ENCODE data around the gene PEMT. TPM values are rescaled to one million over a fixed set of nuclear protein-coding genes. Genes with fewer than 3 reads are reported as not detected.

Gene PEMT
- total RNA-seq, 4 donors from 2014 or later: 17.7 to 24.8 (median 20.6) TPM

DNA sequence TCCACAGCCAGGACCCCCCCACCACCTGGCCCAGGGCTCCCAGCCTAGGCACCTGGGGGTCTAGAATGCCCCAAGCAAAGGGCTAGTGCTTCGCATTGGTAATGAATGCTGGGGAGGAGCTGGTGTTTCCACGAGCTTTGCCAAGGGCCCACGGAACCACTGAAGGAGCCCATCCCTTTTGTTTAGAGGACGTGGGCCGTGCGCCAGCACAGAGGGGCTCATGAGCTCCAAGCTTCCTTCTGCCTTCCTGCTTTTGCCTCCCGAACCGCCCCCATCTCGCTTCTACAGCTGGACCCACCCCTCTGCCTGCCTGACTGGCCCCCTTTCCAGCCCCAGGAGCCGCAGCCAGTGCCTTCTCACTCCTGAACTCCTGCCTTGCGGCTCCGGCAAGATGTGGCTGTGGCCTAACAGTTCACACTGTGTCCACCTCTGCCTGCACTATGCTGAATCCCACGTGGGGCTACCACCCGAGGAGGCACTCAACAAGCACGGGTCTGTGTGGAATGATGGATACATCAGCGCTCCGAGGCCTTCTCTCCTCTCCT lies 63.5 kb downstream of the PEMT start:
- H3K36me3 ChIP-seq: no peaks in the 10 kb centered on the region
- no peak overlapping the region for H3K27ac ChIP-seq (replicated peaks in 1 of 4)
- intact Hi-C loops (cut with DNase I): no loop called here
- H3K4me1 ChIP-seq: peaks cover 0 to 11% (median 11%) of the 10 kb centered on the region in 4 donors
- DNase-seq (ENCODE audit: extremely low spot score): no peak
- no peak overlapping the region for H3K4me3 ChIP-seq
- no peaks in the 10 kb centered on the region for H3K9me3 ChIP-seq
- TF ChIP-seq EP300 (IDR thresholded peaks at IDR 0.05) (no peak), POLR2A (IDR thresholded peaks at IDR 0.05; ENCODE audit: low read depth) (no peak), POLR2AphosphoS5 (IDR thresholded peaks at IDR 0.05) (no peak)
- TF ChIP-seq, protein P1, sequence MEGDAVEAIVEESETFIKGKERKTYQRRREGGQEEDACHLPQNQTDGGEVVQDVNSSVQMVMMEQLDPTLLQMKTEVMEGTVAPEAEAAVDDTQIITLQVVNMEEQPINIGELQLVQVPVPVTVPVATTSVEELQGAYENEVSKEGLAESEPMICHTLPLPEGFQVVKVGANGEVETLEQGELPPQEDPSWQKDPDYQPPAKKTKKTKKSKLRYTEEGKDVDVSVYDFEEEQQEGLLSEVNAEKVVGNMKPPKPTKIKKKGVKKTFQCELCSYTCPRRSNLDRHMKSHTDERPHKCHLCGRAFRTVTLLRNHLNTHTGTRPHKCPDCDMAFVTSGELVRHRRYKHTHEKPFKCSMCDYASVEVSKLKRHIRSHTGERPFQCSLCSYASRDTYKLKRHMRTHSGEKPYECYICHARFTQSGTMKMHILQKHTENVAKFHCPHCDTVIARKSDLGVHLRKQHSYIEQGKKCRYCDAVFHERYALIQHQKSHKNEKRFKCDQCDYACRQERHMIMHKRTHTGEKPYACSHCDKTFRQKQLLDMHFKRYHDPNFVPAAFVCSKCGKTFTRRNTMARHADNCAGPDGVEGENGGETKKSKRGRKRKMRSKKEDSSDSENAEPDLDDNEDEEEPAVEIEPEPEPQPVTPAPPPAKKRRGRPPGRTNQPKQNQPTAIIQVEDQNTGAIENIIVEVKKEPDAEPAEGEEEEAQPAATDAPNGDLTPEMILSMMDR (IDR thresholded peaks at IDR 0.05): no peak
- 89% methylated on average over 13 of the region's 17 CpGs for WGBS
- no peaks in the 10 kb centered on the region for H3K27me3 ChIP-seq

DNA sequence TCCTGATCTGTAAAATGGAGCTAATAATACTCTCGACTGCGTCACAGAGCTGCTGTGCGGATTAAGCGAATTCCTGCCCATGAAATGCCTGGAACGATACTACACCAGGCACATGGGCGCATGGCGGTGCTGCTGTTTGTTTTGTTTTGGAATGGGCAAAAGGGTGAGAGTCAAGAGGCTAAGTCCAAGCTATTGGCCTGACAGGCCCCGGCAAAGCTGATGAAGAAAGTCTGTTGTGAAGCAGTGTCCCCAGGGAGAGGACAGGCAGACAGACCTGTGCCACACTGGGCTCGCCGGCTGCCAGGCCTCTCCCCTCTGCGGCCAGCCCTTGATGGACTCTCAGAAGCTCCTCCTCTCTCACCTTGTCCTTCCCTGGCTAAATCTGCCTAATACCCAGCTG lies 64.0 kb downstream of the PEMT start:
- intact Hi-C loops (cut with DNase I): no loop called here
- DNase-seq (ENCODE audit: extremely low spot score): no peak
- no peak for TF ChIP-seq POLR2A (IDR thresholded peaks at IDR 0.05; ENCODE audit: low read depth)
- TF ChIP-seq EP300 (IDR thresholded peaks at IDR 0.05): no peak
- TF ChIP-seq POLR2AphosphoS5 (IDR thresholded peaks at IDR 0.05): no peak
- TF ChIP-seq, protein P1 (IDR thresholded peaks at IDR 0.05): no peak

DNA sequence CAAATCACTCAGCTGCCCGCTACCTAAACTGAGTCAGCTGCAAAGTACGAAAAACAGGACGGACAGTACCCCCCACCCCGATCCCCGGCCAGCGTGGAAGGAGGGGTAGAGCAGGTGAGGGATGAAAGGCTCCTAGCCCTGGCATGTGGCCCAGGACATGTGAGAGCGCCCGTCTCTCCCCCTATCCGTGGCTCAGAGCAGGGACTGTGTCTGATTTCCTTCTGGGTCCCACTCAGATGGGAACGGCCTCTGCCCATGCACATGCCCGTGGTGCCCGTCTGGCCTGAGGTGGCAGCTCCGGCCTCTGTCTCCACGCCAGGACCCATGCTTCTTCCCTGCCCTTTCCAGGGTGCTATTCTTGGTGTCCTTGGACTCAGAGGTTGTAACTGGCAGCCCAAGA lies 65.1 kb downstream of the PEMT start:
- intact Hi-C loops (cut with DNase I): no loop called here
- no peaks in the 10 kb centered on the region for H3K27me3 ChIP-seq
- 49% methylated on average over 8 of the region's 14 CpGs for WGBS
- H3K27ac ChIP-seq (replicated peaks in 1 of 4): no peak overlapping the region
- DNase-seq (ENCODE audit: extremely low spot score): no peak
- no peak for TF ChIP-seq POLR2A (IDR thresholded peaks at IDR 0.05; ENCODE audit: low read depth)
- no peak for TF ChIP-seq POLR2AphosphoS5 (IDR thresholded peaks at IDR 0.05)
- TF ChIP-seq, protein P1 (IDR thresholded peaks at IDR 0.05): no peak
- no peak for TF ChIP-seq EP300 (IDR thresholded peaks at IDR 0.05)
- H3K9me3 ChIP-seq: no peaks in the 10 kb centered on the region
- peaks cover 0 to 11% (median 11%) of the 10 kb centered on the region in 4 donors for H3K4me1 ChIP-seq
- no peak overlapping the region for H3K4me3 ChIP-seq
- H3K36me3 ChIP-seq: peaks cover 0 to 6% (median 3%) of the 10 kb centered on the region in 4 donors

More for the DNA sequence above, 64.0 kb downstream of the PEMT start:
- Histone ChIP-seq H3K36me3 (no peaks in the 10 kb centered on the region), H3K4me3 (no peak overlapping the region), H3K9me3 (no peaks in the 10 kb centered on the region), H3K27me3 (no peaks in the 10 kb centered on the region), H3K27ac (replicated peaks in 1 of 4) (no peak overlapping the region), H3K4me1 (peaks cover 0 to 11% (median 11%) of the 10 kb centered on the region in 4 donors)
- WGBS: 93% methylated on average over 10 of the region's 11 CpGs

DNA sequence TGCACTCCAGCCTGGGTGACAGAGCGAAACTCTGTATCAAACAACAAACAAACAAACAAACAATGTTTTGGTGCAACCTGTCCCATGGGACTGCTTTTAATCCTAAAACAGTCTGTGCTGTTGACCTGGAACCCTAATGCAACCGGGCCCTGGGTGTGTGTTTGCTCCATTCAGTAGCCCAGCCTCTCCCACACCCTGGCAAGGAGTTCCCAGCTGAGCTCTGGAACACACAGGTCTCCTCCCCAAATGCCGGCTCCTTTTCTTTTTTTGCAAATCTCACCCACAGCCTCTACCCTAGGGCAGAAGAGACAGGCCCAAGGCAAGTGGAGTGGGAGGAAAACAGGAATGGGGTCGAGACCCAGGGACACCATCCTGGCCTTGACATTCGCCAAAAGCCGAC lies 65.6 kb downstream of the PEMT start:
- no peak for DNase-seq (ENCODE audit: extremely low spot score)

DNA sequence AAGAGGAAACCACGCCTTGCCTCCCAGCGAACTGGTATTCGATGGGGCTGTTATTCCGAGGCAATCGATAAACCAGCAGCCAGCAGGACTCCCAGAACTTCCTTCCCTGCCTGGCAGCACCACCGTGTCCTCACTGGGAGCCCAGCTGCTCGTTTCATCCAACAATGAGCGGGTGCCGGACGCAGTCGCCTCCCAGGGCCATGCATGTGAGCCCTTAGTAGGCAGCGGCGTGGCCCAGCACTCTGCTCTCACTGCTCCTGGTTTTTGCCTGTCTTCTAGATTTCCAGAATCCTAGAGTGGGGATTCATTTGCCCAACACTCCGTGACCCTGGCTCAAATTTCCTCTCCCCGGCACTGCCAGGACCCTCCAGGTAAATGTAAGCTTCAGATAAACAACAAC lies 66.2 kb downstream of the PEMT start:
- no peak for DNase-seq (ENCODE audit: extremely low spot score)
- Histone ChIP-seq H3K4me3 (no peak overlapping the region), H3K36me3 (peaks cover 0 to 16% (median 12%) of the 10 kb centered on the region in 4 donors), H3K27me3 (no peaks in the 10 kb centered on the region), H3K27ac (replicated peaks in 1 of 4) (no peak overlapping the region), H3K4me1 (peaks cover 0 to 11% (median 11%) of the 10 kb centered on the region in 4 donors), H3K9me3 (no peaks in the 10 kb centered on the region)
- intact Hi-C loops (cut with DNase I): no loop called here
- TF ChIP-seq, protein P1 (IDR thresholded peaks at IDR 0.05): no peak
- TF ChIP-seq POLR2A (IDR thresholded peaks at IDR 0.05; ENCODE audit: low read depth): no peak
- no peak for TF ChIP-seq POLR2AphosphoS5 (IDR thresholded peaks at IDR 0.05)
- no peak for TF ChIP-seq EP300 (IDR thresholded peaks at IDR 0.05)
- 90% methylated on average over 15 of the region's 15 CpGs for WGBS

More for the DNA sequence above, 65.6 kb downstream of the PEMT start:
- Histone ChIP-seq H3K36me3 (peaks cover 0 to 10% (median 6%) of the 10 kb centered on the region in 4 donors), H3K27ac (replicated peaks in 1 of 4) (no peak overlapping the region), H3K27me3 (no peaks in the 10 kb centered on the region), H3K4me3 (no peak overlapping the region), H3K4me1 (peaks cover 0 to 11% (median 11%) of the 10 kb centered on the region in 4 donors), H3K9me3 (no peaks in the 10 kb centered on the region)
- TF ChIP-seq EP300 (IDR thresholded peaks at IDR 0.05): no peak
- intact Hi-C loops (cut with DNase I): no loop called here
- WGBS: 61% methylated on average over 6 of the region's 6 CpGs

Data from esophagus muscularis mucosa (tissue), 4 donors.